Measurements from ENCODE around the gene FAM149B1. TPM values are rescaled to one million over a fixed set of nuclear protein-coding genes. Genes with fewer than 3 reads are reported as not detected.
"Not testable (repeated sequence)": the region's sequence is repeated elsewhere in the genome, so short reads cannot be mapped to it uniquely, and the experiment has no call there.

Gene FAM149B1
- total and polyA plus RNA-seq, 2 of the 13 experiments (the other 11 are each of a cell fraction or from before 2014, with no cell fraction given), result 9.3 to 16.8 TPM

DNA sequence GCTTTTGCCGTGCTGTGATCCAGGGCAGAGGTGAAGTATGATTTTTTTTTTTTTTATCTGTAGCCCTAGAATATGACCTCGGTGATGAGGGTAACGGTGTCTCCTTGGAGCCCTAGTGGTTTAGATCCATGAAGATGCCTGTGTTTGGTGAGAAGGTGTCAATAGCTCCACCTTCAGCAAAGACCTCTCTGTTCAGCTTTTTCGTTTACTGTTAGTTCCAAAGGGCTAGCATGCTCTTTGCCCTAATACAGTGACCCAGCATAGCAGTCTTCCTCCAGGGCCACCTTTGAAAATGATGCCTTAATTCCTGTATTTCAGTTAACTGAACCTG lies 85.3 kb downstream of the FAM149B1 start (continued):
- TF ChIP-seq, protein P1, sequence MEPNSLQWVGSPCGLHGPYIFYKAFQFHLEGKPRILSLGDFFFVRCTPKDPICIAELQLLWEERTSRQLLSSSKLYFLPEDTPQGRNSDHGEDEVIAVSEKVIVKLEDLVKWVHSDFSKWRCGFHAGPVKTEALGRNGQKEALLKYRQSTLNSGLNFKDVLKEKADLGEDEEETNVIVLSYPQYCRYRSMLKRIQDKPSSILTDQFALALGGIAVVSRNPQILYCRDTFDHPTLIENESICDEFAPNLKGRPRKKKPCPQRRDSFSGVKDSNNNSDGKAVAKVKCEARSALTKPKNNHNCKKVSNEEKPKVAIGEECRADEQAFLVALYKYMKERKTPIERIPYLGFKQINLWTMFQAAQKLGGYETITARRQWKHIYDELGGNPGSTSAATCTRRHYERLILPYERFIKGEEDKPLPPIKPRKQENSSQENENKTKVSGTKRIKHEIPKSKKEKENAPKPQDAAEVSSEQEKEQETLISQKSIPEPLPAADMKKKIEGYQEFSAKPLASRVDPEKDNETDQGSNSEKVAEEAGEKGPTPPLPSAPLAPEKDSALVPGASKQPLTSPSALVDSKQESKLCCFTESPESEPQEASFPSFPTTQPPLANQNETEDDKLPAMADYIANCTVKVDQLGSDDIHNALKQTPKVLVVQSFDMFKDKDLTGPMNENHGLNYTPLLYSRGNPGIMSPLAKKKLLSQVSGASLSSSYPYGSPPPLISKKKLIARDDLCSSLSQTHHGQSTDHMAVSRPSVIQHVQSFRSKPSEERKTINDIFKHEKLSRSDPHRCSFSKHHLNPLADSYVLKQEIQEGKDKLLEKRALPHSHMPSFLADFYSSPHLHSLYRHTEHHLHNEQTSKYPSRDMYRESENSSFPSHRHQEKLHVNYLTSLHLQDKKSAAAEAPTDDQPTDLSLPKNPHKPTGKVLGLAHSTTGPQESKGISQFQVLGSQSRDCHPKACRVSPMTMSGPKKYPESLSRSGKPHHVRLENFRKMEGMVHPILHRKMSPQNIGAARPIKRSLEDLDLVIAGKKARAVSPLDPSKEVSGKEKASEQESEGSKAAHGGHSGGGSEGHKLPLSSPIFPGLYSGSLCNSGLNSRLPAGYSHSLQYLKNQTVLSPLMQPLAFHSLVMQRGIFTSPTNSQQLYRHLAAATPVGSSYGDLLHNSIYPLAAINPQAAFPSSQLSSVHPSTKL (CRISPR knock-in tag; IDR thresholded peaks at IDR 0.05), result no peak
- TF ChIP-seq KDM4B (CRISPR knock-in tag; IDR thresholded peaks at IDR 0.05), result no peak
- no peak for TF ChIP-seq ZNF83 (CRISPR knock-in tag; IDR thresholded peaks at IDR 0.05; ENCODE audit: borderline replicate concordance)
- no peak for TF ChIP-seq ZKSCAN1 (IDR thresholded peaks at IDR 0.05; ENCODE audit: low read length)
- no peak for TF ChIP-seq ZMYM4 (CRISPR knock-in tag; IDR thresholded peaks at IDR 0.05)
- no peak for TF ChIP-seq ZNF292 (CRISPR knock-in tag; IDR thresholded peaks at IDR 0.05; ENCODE audit: borderline replicate concordance, low read depth)
- TF ChIP-seq FOXA1 (IDR thresholded peaks at IDR 0.05), result no peak
- TF ChIP-seq FOXA1 (CRISPR knock-in tag; IDR thresholded peaks at IDR 0.05), result peak; percentile 10; the same call in 1 of the 2 replicates
- TF ChIP-seq, protein P2, sequence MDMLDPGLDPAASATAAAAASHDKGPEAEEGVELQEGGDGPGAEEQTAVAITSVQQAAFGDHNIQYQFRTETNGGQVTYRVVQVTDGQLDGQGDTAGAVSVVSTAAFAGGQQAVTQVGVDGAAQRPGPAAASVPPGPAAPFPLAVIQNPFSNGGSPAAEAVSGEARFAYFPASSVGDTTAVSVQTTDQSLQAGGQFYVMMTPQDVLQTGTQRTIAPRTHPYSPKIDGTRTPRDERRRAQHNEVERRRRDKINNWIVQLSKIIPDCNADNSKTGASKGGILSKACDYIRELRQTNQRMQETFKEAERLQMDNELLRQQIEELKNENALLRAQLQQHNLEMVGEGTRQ (IDR thresholded peaks at IDR 0.05; ENCODE audit: low read depth, low read length), result no peak
- TF ChIP-seq, protein P2 (CRISPR knock-in tag; IDR thresholded peaks at IDR 0.05; ENCODE audit: borderline replicate concordance), result no peak

DNA sequence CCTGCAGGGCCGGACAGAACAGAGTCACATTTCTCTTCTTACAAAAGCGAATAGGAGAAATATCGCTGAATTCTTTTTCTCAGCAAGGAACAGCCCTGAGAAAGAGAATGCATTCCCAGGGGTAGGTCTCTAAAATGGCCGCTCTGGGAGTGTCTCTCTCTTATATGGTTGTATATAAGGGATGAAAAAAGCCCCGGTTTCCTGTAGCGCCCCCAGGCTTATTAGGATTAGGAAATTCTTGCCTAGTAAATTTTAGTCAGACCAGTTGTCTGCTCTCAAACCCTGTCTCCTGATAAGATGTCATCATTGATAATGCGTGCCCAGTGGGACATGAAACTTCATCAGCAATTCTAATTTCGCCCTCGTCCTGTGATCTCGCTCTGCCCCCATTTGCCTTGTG lies 90.7 kb downstream of the FAM149B1 start:
- H3K27me3 ChIP-seq (ENCODE audit: control insufficient read depth in 1 of 2, insufficient read depth in 2 of 2, low read length in 2 of 2); H3K27ac ChIP-seq (ENCODE audit: extremely low read length, insufficient read depth, low read length); H3K9ac ChIP-seq (ENCODE audit: insufficient read depth, low read depth, low read length); BruUV-seq (replicated peaks); H3K9me3 ChIP-seq (ENCODE audit: low read length); H3K36me3 ChIP-seq (replicated peaks in 1 of 2; ENCODE audit: control insufficient read depth in 1 of 2, insufficient read depth in 2 of 2, low read length in 2 of 2); H4K20me1 ChIP-seq (ENCODE audit: insufficient read depth, low read length); H2AFZ ChIP-seq (ENCODE audit: low read length); H3K4me3 ChIP-seq (replicated peaks in 1 of 3; ENCODE audit: insufficient read depth in 1 of 3, low read depth in 2 of 3, low read length in 3 of 3); POLR2A ChIA-PET; CTCF ChIA-PET (ENCODE audit: low intra/inter-chr PET ratio, low total read pairs); intact Hi-C loops (cut with micrococcal nuclease; ENCODE audit: unreplicated experiment); H3K4me2 ChIP-seq (ENCODE audit: low read depth, low read length); H3K79me2 ChIP-seq (ENCODE audit: insufficient read depth, low read length); ATAC-seq; DNase-seq (ENCODE audit: low spot score); H3K4me1 ChIP-seq (ENCODE audit: insufficient read depth, low read length); FAIRE-seq: not testable (repeated sequence)
- in situ Hi-C loops (cut with HindIII; ENCODE audit: extremely low pct_ligation_motif_present, low pct_unique_long_range_greater_than_20kb), result loop anchor here (10.0 to 25.0 kb wide), 2 partner anchors 236 to 379 kb away; partner anchors contain the start of genes MYOZ1 and PPP3CB
- WGBS (ENCODE audit: low lambda C conversion rate), result 86% methylated on average over 10 of the region's 10 CpGs

Data from HepG2 (cell line).